Measurements from ENCODE around the gene PITPNC1. TPM values are rescaled to one million over a fixed set of nuclear protein-coding genes. Genes with fewer than 3 reads are reported as not detected.

The PITPNC1 gene
- total and polyA plus RNA-seq, 2 donors (not counting 1 experiment from before 2014, with no cell fraction given) = 4.7 to 26.1 TPM

DNA sequence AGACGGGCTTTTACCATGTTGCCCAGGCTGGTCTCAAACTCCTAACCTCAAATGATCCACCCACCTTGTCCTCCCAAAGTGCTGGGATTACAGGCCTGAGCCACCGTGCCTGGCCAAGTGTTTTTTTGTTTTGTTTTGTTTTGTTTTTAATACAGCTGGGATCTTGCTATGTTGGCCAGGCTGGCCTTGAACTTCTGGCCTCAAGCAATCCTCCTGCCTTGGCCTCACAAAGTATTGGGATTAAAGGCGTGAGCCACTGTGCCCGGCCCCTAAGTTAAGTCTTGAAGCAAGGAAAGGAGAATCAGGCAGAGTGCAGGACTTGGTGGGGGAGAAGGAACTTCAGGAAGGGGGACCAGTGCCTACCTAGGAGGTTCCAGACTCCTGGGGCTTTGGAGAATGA is 288.9 kb downstream of the PITPNC1 start:
- no peak overlapping the region for H3K4me3 ChIP-seq (ENCODE audit: control extremely low read depth in 1 of 5, extremely low read depth in 1 of 5, insufficient read depth in 1 of 5, low read depth in 2 of 5, low read length in 4 of 5)
- intact Hi-C loops (cut with micrococcal nuclease) = no loop called here
- H3K4me1 ChIP-seq (ENCODE audit: control insufficient read depth in 2 of 2, insufficient read depth in 2 of 2, low read length in 2 of 2) = no peaks in the 10 kb centered on the region
- Mint-ChIP-seq H3K27ac (no peak overlapping the region), H3K27me3 (no peaks in the 10 kb centered on the region), H3K4me1 (no peaks in the 10 kb centered on the region), H3K4me3 (no peak overlapping the region), H3K9me3 (ENCODE audit: insufficient read depth) (no peaks in the 10 kb centered on the region)
- no peaks in the 10 kb centered on the region for H3K27me3 ChIP-seq (replicated peaks in 1 of 4; ENCODE audit: control extremely low read depth in 1 of 4, control insufficient read depth in 3 of 4, insufficient read depth in 4 of 4, low read length in 3 of 4)
- TF ChIP-seq CTCF (IDR thresholded peaks at IDR 0.05) (no peak), EZH2 (IDR thresholded peaks at IDR 0.05; ENCODE audit: borderline replicate concordance, insufficient read depth, low read depth, low read length, poor library complexity, severe bottlenecking) (no peak)
- no peak overlapping the region for H3K9ac ChIP-seq (ENCODE audit: low read length)
- 94% methylated on average over 2 of the region's 4 CpGs for WGBS (ENCODE audit: insufficient coverage)
- no peaks in the 10 kb centered on the region for H3K79me2 ChIP-seq (ENCODE audit: control insufficient read depth, insufficient read depth, low read length)
- H3K4me2 ChIP-seq (replicated peaks; ENCODE audit: low read depth, low read length, poor library complexity, severe bottlenecking) = no peak overlapping the region
- CTCF ChIA-PET = no interaction called here
- no peak overlapping the region for H3K27ac ChIP-seq (ENCODE audit: low read length in 2 of 2)
- no peak overlapping the region for H2AFZ ChIP-seq (ENCODE audit: insufficient read depth, low read depth, low read length, poor library complexity, severe bottlenecking)
- H3K9me3 ChIP-seq (ENCODE audit: control extremely low read depth in 1 of 3, control insufficient read depth in 2 of 3, insufficient read depth in 1 of 3, low read length in 2 of 3) = no peaks in the 10 kb centered on the region
- DNase-seq = no peak
- ATAC-seq (ENCODE audit: low read depth) = no peak
- no peaks in the 10 kb centered on the region for H3K36me3 ChIP-seq (replicated peaks in 1 of 2; ENCODE audit: control extremely low read depth in 1 of 2, control insufficient read depth in 1 of 2, extremely low read depth in 1 of 2, insufficient read depth in 2 of 2, low read length in 1 of 2)
- POLR2A ChIA-PET = no interaction called here
- H4K20me1 ChIP-seq (ENCODE audit: control insufficient read depth, insufficient read depth, low read length, poor library complexity, severe bottlenecking) = no peaks in the 10 kb centered on the region

- Mint-ChIP-seq H3K4me1 (no peaks in the 10 kb centered on the region), H3K27me3 (no peaks in the 10 kb centered on the region), H3K4me3 (no peak overlapping the region), H3K27ac (no peak overlapping the region), H3K9me3 (ENCODE audit: insufficient read depth) (no peaks in the 10 kb centered on the region)
- Histone ChIP-seq H3K27me3 (replicated peaks in 1 of 4; ENCODE audit: control extremely low read depth in 1 of 4, control insufficient read depth in 3 of 4, insufficient read depth in 4 of 4, low read length in 3 of 4) (no peaks in the 10 kb centered on the region), H4K20me1 (ENCODE audit: control insufficient read depth, insufficient read depth, low read length, poor library complexity, severe bottlenecking) (no peaks in the 10 kb centered on the region), H2AFZ (ENCODE audit: insufficient read depth, low read depth, low read length, poor library complexity, severe bottlenecking) (no peak overlapping the region), H3K4me2 (replicated peaks; ENCODE audit: low read depth, low read length, poor library complexity, severe bottlenecking) (no peak overlapping the region), H3K9ac (ENCODE audit: low read length) (no peak overlapping the region), H3K4me3 (ENCODE audit: control extremely low read depth in 1 of 5, extremely low read depth in 1 of 5, insufficient read depth in 1 of 5, low read depth in 2 of 5, low read length in 4 of 5) (no peak overlapping the region), H3K4me1 (ENCODE audit: control insufficient read depth in 2 of 2, insufficient read depth in 2 of 2, low read length in 2 of 2) (no peaks in the 10 kb centered on the region), H3K27ac (ENCODE audit: low read length in 2 of 2) (no peak overlapping the region), H3K9me3 (ENCODE audit: control extremely low read depth in 1 of 3, control insufficient read depth in 2 of 3, insufficient read depth in 1 of 3, low read length in 2 of 3) (no peaks in the 10 kb centered on the region), H3K79me2 (ENCODE audit: control insufficient read depth, insufficient read depth, low read length) (no peaks in the 10 kb centered on the region), H3K36me3 (replicated peaks in 1 of 2; ENCODE audit: control extremely low read depth in 1 of 2, control insufficient read depth in 1 of 2, extremely low read depth in 1 of 2, insufficient read depth in 2 of 2, low read length in 1 of 2) (no peaks in the 10 kb centered on the region)
- TF ChIP-seq CTCF (IDR thresholded peaks at IDR 0.05) (no peak), EZH2 (IDR thresholded peaks at IDR 0.05; ENCODE audit: borderline replicate concordance, insufficient read depth, low read depth, low read length, poor library complexity, severe bottlenecking) (no peak)
- ChIA-PET CTCF (no interaction called here), POLR2A (no interaction called here)
- no peak for DNase-seq
- 96% methylated on average over 2 of the region's 2 CpGs for WGBS (ENCODE audit: insufficient coverage)
- no peak for ATAC-seq (ENCODE audit: low read depth)
- intact Hi-C loops (cut with micrococcal nuclease) = no loop called here
Observed at GRCh38 chr17:67666710-67667109, 289.6 kb downstream of the PITPNC1 start.
